Measurements from ENCODE around the gene MLXIPL.

The MLXIPL gene

GRCh38 chr7:73549176-73549575 lies 75.1 kb downstream of the MLXIPL start:
- DNase-seq (ENCODE audit: low spot score), result no peak

- DNase-seq (ENCODE audit: low spot score), result no peak
These were observed 76.5 kb downstream of the MLXIPL start for GRCh38 chr7:73547841-73548240.

- no peak for DNase-seq (ENCODE audit: low spot score)
These were observed 79.6 kb downstream of the MLXIPL start for GRCh38 chr7:73544678-73545077.

Measured in Ammon's horn (tissue), 1 donor.